ENCODE results near the gene ARSB. TPM values are rescaled to one million over a fixed set of nuclear protein-coding genes. Genes with fewer than 3 reads are reported as not detected.
"Not testable (repeated sequence)": the region's sequence is repeated elsewhere in the genome, so short reads cannot be mapped to it uniquely, and the experiment has no call there.

Gene ARSB
- total and polyA plus RNA-seq, 2 donors from 2014 or later, result 8.3 to 16.4 TPM

DNA sequence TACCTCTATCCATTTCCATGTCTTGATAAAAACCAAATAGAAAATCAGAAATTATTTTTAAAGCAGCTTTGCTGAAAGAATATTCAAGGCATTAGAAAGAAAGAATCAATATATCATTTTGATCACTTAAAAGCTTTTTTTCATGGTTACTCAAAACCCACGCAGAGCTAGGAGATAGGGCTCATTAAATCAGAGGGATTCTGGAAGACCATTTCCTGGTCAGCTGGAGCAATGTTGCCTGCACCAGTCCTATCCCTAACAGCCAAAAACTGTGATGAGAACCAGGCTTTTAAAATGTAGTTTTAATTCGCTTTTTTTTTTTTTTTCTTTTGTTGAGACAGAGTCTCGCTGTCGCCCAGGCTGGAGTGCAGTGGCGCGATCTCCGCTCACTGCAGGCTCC, 72.3 kb downstream of the ARSB start:
- H3K9me3 ChIP-seq (ENCODE audit: control insufficient read depth in 2 of 3, insufficient read depth in 1 of 3, low read length in 3 of 3), result no peaks in the 10 kb centered on the region
- peaks cover 0 to 4% (median 2%) of the 10 kb centered on the region in 3 donors for H3K4me1 ChIP-seq (ENCODE audit: control insufficient read depth in 2 of 3, insufficient read depth in 2 of 3, low read depth in 1 of 3, low read length in 3 of 3)
- no peaks in the 10 kb centered on the region for H3K36me3 ChIP-seq (ENCODE audit: control insufficient read depth in 2 of 3, insufficient read depth in 3 of 3, low read length in 3 of 3)
- no peak overlapping the region for H3K27ac ChIP-seq (ENCODE audit: low read depth in 2 of 2, low read length in 2 of 2)
- intact Hi-C loops (cut with DNase I), result no loop called here
- TF ChIP-seq, protein P1, sequence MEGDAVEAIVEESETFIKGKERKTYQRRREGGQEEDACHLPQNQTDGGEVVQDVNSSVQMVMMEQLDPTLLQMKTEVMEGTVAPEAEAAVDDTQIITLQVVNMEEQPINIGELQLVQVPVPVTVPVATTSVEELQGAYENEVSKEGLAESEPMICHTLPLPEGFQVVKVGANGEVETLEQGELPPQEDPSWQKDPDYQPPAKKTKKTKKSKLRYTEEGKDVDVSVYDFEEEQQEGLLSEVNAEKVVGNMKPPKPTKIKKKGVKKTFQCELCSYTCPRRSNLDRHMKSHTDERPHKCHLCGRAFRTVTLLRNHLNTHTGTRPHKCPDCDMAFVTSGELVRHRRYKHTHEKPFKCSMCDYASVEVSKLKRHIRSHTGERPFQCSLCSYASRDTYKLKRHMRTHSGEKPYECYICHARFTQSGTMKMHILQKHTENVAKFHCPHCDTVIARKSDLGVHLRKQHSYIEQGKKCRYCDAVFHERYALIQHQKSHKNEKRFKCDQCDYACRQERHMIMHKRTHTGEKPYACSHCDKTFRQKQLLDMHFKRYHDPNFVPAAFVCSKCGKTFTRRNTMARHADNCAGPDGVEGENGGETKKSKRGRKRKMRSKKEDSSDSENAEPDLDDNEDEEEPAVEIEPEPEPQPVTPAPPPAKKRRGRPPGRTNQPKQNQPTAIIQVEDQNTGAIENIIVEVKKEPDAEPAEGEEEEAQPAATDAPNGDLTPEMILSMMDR (IDR thresholded peaks at IDR 0.05; ENCODE audit: borderline replicate concordance, extremely low read depth, insufficient read depth), result no peak
- no peak overlapping the region for H3K9ac ChIP-seq (ENCODE audit: low read length in 3 of 3)
- no peak for FAIRE-seq
- no peaks in the 10 kb centered on the region for H3K27me3 ChIP-seq (ENCODE audit: control insufficient read depth, insufficient read depth, low read length)
- no peak overlapping the region for H3K4me3 ChIP-seq (ENCODE audit: low read length in 3 of 3)
- peak in 2 of 5 donors; percentile 46 to 73 for DNase-seq

DNA sequence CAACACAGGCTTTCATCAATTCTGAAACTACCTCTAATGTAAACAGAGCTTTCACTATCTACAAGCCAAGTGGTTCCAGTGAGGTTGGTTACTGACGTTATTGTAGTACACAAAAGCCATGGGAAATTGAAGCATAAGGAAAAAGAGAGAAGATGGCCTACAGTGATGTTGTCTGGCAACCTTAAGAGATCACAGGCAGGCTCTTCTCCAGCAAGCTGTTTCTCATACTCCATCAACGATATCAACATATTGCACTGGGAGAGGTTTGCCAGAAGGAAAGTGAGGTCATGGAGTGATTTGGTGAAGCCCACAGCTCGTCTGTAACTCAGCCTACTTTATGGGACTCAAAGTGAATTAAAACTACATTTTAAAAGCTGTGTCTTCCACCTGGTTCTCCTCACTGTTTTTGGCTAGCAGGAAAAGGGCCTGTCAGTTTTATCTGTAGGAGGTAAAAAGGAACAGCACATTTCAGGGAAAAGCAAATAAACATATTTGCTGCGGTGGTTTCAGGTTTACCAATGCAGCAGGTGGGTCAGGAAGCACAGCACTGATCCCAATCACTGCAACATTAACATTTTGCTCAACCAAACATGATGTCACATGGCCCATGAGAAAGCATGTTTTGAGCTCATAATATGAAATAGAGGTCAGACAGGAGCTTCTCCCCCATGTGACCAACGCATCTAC, 72.9 kb downstream of the ARSB start:
- Histone ChIP-seq H3K27ac (ENCODE audit: low read depth in 2 of 2, low read length in 2 of 2) (no peak overlapping the region), H3K27me3 (ENCODE audit: control insufficient read depth, insufficient read depth, low read length) (no peaks in the 10 kb centered on the region), H3K4me1 (ENCODE audit: control insufficient read depth in 2 of 3, insufficient read depth in 2 of 3, low read depth in 1 of 3, low read length in 3 of 3) (peaks cover 0 to 4% (median 2%) of the 10 kb centered on the region in 3 donors), H3K9ac (ENCODE audit: low read length in 3 of 3) (no peak overlapping the region), H3K9me3 (ENCODE audit: control insufficient read depth in 2 of 3, insufficient read depth in 1 of 3, low read length in 3 of 3) (no peaks in the 10 kb centered on the region), H3K36me3 (ENCODE audit: control insufficient read depth in 2 of 3, insufficient read depth in 3 of 3, low read length in 3 of 3) (no peaks in the 10 kb centered on the region), H3K4me3 (ENCODE audit: low read length in 3 of 3) (no peak overlapping the region)
- FAIRE-seq (no peak), DNase-seq (peak in 3 of 5 donors; percentile 18 to 71 (median 48))
- TF ChIP-seq, protein P1 (IDR thresholded peaks at IDR 0.05; ENCODE audit: borderline replicate concordance, extremely low read depth, insufficient read depth), result no peak
- intact Hi-C loops (cut with DNase I), result no loop called here

DNA sequence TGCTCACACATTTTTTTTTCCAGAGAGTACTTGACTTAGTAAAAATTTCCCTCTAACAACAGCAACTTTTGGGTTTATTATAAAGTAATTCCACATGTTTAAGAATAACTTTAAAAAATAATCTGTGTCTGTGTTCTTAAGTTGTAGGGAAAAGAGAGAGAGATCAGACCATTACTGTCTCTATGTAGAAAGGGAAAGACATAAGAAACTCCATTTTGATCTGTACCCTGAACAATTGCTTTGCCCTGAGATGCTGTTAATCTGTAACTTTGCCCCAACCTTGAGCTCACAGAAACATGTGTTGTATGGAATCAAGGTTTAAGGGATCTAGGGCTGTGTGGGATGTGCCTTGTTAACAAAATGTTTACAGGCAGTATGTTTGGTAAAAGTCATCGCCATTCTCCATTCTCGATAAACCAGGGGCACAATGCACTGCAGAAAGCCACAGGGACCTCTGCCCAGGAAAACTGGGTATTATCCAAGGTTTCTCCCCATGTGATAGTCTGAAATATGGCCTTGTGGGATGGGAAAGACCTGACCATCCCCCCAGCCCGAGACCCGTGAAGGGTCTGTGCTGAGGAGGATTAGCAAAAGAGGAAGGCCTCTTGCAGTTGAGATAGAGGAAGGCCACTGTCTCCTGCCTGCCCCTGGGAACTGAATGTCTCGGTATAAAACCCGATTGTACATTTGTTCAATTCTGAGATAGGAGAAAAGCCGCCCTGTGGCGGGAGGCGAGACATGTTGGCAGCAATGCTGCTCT, 75.7 kb downstream of the ARSB start:
- not testable (repeated sequence) for H3K4me3 ChIP-seq (ENCODE audit: low read length in 3 of 3)

More for the DNA sequence above, 75.7 kb downstream of the ARSB start:
- DNase-seq; H3K36me3 ChIP-seq (ENCODE audit: control insufficient read depth in 2 of 3, insufficient read depth in 3 of 3, low read length in 3 of 3); H3K27ac ChIP-seq (ENCODE audit: low read depth in 2 of 2, low read length in 2 of 2); H3K9me3 ChIP-seq (ENCODE audit: control insufficient read depth in 2 of 3, insufficient read depth in 1 of 3, low read length in 3 of 3); H3K27me3 ChIP-seq (ENCODE audit: control insufficient read depth, insufficient read depth, low read length); intact Hi-C loops (cut with DNase I); H3K9ac ChIP-seq (ENCODE audit: low read length in 3 of 3); H3K4me1 ChIP-seq (ENCODE audit: control insufficient read depth in 2 of 3, insufficient read depth in 2 of 3, low read depth in 1 of 3, low read length in 3 of 3); FAIRE-seq: not testable (repeated sequence)

All from kidney (tissue), 14 donors.